ENCODE results near the gene CCDC60. TPM values are rescaled to one million over a fixed set of nuclear protein-coding genes. Genes with fewer than 3 reads are reported as not detected.

Gene CCDC60
- total and polyA plus RNA-seq, 10 donors: not detected

- 59 to 79% (median 73%) methylated on average over 8 of the region's 8 CpGs for WGBS, 5 donors
- DNase-seq: no peak
- no peaks in the 10 kb centered on the region for H3K9me3 ChIP-seq
- no peak for TF ChIP-seq CTCF (IDR thresholded peaks at IDR 0.05 in 8 of 11, conservative IDR thresholded peaks at IDR 0.05 in 3 of 11)
- no peak for TF ChIP-seq POLR2A (IDR thresholded peaks at IDR 0.05)
- TF ChIP-seq POLR2AphosphoS5 (IDR thresholded peaks at IDR 0.05): no peak
- peaks cover 0 to 16% (median 0%) of the 10 kb centered on the region in 7 donors for H3K27me3 ChIP-seq (replicated peaks in 1 of 7)
- no peak overlapping the region for H3K4me3 ChIP-seq
- H3K4me1 ChIP-seq: no peaks in the 10 kb centered on the region
- H3K27ac ChIP-seq: no peak overlapping the region
- intact Hi-C loops (cut with DNase I; ENCODE audit: low total_unique reads): no loop called here
- H3K36me3 ChIP-seq: no peaks in the 10 kb centered on the region
These were observed 113.1 kb downstream of the CCDC60 start for GRCh38 chr12:119447618-119448017.

- Histone ChIP-seq H3K27ac (no peak overlapping the region), H3K9me3 (no peaks in the 10 kb centered on the region), H3K36me3 (no peaks in the 10 kb centered on the region), H3K4me3 (no peak overlapping the region), H3K27me3 (replicated peaks in 1 of 7) (peaks cover 0 to 12% (median 0%) of the 10 kb centered on the region in 7 donors), H3K4me1 (no peaks in the 10 kb centered on the region)
- intact Hi-C loops (cut with DNase I; ENCODE audit: low total_unique reads): no loop called here
- no peak for DNase-seq
- TF ChIP-seq CTCF (IDR thresholded peaks at IDR 0.05 in 8 of 11, conservative IDR thresholded peaks at IDR 0.05 in 3 of 11): no peak
- TF ChIP-seq POLR2A (IDR thresholded peaks at IDR 0.05): no peak
- no peak for TF ChIP-seq POLR2AphosphoS5 (IDR thresholded peaks at IDR 0.05)
- WGBS, 5 donors: 80 to 83% (median 81%) methylated on average over 5 of the region's 5 CpGs
These were observed 114.1 kb downstream of the CCDC60 start for GRCh38 chr12:119448611-119449131.

GRCh38 chr12:119450771-119451170 lies 116.2 kb downstream of the CCDC60 start:
- Histone ChIP-seq H3K36me3 (no peaks in the 10 kb centered on the region), H3K9me3 (no peaks in the 10 kb centered on the region), H3K27ac (no peak overlapping the region), H3K4me3 (no peak overlapping the region), H3K4me1 (no peaks in the 10 kb centered on the region), H3K27me3 (replicated peaks in 1 of 7) (peaks cover 0 to 8% (median 0%) of the 10 kb centered on the region in 7 donors)
- TF ChIP-seq CTCF (IDR thresholded peaks at IDR 0.05 in 8 of 11, conservative IDR thresholded peaks at IDR 0.05 in 3 of 11) (no peak), POLR2AphosphoS5 (IDR thresholded peaks at IDR 0.05) (no peak), POLR2A (IDR thresholded peaks at IDR 0.05) (no peak)
- no peak for DNase-seq
- WGBS, 5 donors: 87 to 92% (median 91%) methylated on average over 7 of the region's 7 CpGs
- intact Hi-C loops (cut with DNase I; ENCODE audit: low total_unique reads): no loop called here

GRCh38 chr12:119456824-119457223 lies 122.3 kb downstream of the CCDC60 start:
- DNase-seq: no peak
- WGBS, 5 donors: 89 to 98% (median 91%) methylated on average over 3 of the region's 3 CpGs

More at GRCh38 chr12:119456824-119457223, 122.3 kb downstream of the CCDC60 start:
- TF ChIP-seq POLR2AphosphoS5 (IDR thresholded peaks at IDR 0.05) (no peak), CTCF (IDR thresholded peaks at IDR 0.05 in 8 of 11, conservative IDR thresholded peaks at IDR 0.05 in 3 of 11) (no peak), POLR2A (IDR thresholded peaks at IDR 0.05) (no peak)
- Histone ChIP-seq H3K27ac (no peak overlapping the region), H3K4me3 (no peak overlapping the region), H3K27me3 (replicated peaks in 1 of 7) (peaks cover 0 to 8% (median 0%) of the 10 kb centered on the region in 7 donors), H3K9me3 (peaks cover 0 to 16% (median 4%) of the 10 kb centered on the region in 8 donors), H3K4me1 (no peaks in the 10 kb centered on the region), H3K36me3 (no peaks in the 10 kb centered on the region)
- intact Hi-C loops (cut with DNase I; ENCODE audit: low total_unique reads): no loop called here
